SW 1271 (cell line): ENCODE data around the gene HECW1.

Experiments
- DNase-seq, 2 experiments: peaks; one replicate each; lab custom pipeline; 2025; lab: John Stamatoyannopoulos, UW

HECW1 gene

GRCh38 chr7:43363035-43363791 lies 250.8 kb downstream of the HECW1 start:
- DNase-seq: no peak

DNA sequence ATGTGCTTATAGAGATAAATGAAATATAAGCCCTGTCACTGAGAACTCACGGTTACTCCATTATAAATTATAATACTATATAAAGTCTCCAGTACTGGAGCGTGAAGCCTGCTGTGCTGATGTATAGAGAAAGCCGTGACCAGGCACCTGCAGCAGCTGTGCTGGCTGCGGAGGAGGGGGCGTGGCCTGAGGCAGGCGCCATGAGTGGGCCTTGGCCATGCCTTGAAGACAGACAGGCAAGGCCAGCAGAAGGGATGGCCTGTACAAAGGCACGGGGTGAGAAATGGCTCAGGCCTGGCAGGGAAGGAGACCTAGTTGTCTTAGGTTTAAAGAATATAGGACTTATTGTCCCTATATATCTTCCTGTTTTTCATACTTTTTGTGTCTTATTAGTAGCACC lies 251.9 kb downstream of the HECW1 start:
- no peak for DNase-seq

- DNase-seq: no peak
Measured at GRCh38 chr7:43372676-43373355, 260.4 kb downstream of the HECW1 start.

DNA sequence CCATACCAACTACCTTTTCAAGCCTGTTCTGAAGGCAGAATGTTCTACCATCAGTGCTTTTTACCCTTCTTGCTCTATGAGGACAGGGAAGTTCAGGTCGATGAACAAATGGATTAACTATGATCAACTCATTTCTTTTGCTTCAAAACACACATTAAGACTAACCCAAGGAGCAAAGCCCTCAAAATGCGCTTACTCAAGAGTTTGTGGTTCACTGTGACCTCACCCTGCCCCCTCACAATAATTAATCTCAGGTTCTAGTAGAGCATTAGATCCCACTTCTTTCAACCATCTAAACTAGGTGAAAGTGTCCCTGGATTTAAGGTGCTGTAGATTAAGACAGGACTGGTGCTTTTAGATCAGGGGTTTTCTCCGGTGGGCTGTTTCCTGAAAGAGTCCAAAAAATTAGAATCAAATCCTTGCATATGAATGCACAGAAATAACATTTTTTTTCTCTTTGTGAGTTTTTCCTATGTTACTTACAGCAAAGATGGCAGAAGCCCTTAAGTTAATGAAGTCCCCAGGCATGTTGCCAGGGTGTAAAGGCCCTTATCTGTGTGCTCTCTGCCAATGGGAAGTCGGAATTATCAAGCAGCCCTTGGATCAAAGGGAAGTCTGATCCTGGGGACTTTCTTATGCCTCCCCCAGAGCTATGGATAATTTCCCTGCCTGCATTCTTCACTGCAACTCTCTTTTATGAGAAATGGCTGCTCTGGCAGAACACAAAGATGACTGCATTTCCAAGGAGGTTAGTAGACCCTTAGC lies 264.9 kb downstream of the HECW1 start:
- DNase-seq: no peak

DNA sequence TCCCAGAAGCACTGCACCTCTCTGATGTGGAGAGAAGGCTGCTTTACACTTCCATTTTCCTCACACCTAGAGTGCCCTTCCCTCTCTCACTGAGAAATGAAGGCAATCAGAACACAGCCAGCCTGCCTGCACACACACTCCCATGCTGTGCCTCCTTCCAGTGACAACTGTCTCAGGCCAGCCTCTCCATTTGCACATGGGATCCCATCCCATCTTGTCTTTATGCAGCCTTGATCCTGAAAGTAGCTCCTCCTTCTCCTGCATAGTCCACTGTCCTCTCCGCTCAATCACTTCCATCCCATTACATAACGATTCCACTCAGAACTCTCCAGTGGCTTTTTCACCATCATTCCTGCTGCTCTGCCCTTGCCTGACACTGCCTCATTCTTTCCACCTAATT lies 266.8 kb downstream of the HECW1 start:
- no peak for DNase-seq

DNA sequence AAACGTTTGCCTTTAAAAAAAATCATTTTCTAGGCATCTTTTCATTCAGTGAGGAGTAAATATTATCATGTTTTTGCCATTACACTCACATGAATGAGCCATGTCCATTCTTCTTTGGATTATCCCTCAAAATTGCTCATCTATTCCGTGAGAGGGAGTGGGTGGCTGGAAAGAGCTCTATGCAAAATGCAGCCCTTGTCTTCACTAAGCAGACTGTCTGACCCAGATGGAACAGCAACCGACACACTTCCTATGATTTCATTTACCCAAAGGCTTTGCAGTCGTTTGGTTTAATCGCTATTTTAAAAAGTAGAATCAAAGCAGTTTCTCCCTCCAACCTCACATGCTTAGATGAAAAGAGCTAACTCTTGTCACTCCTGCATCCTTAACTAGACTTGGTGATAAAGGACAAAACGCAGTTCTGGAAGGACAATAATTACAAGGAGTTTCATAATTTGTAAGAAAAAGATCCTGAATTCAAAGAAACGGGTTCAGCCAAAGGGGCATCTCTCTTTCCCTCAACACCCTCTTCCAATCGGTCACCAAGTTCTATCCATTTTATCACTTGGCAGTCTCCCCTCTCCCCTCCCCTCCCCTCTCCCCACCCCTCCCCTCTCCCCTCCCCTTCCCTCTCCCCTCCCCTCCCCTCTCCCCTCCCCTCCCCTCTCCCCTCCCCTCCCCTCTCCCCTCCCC lies 272.3 kb downstream of the HECW1 start:
- DNase-seq: no peak

- no peak for DNase-seq
Measured at GRCh38 chr7:43385309-43385680, 272.8 kb downstream of the HECW1 start.

DNA sequence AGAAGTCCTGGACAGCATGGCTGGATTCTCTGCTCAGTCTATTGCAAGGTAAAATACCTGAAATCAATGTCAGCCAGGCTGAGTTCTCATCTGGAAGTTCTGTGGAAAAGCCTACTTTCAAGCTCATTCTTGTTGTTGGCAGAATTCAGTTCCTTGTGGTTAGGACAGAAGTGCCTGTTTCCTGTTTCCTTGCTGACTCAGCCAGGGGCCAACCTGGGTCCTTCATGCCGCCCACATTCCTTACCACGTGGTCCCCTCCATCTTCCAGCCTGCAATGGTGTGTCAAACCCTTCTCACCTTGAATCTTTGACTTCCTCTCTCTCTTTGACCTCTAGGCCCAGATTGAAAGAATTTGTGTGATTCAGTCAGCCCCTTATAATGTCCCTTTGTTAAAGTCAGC lies 273.4 kb downstream of the HECW1 start:
- no peak for DNase-seq

DNA sequence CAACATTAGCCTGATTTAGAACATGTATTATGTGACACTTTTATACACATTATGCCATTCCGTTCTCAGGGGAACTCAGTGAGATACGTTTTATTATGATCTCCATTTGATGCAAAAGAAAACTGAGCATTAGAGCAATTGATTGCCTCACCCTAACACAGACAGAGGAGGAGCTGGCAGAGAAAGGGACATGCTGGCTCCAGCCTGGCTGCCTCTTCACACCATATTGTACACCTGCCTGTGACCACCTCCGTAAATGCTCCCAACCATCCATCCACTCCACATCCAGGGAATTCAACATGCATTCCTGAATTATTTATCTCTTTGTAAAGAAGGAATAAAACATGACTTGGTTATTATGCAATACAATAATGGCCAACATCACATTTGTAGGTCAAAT lies 275.5 kb downstream of the HECW1 start:
- no peak for DNase-seq

DNA sequence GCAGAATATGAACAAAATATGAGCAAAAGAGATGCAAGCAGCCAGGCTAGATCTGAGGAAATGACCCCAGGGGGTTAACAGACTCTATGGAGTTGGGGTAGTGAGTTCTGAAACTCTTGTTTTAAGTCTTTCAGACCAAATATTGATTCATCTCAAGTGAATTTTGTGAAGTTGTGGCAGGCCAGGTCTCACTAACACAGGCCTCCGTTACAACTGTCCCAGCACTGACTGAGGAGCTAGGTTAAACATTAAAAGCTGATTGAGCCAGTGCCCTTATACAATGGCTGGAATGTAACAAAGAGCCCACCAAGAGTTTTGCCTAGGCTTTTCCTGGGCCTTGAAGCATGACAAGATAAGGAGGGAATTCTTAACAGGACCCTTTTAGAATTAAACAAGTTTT lies 278.1 kb downstream of the HECW1 start:
- no peak for DNase-seq

GRCh38 chr7:43391518-43391917 lies 279.1 kb downstream of the HECW1 start:
- DNase-seq: no peak

DNA sequence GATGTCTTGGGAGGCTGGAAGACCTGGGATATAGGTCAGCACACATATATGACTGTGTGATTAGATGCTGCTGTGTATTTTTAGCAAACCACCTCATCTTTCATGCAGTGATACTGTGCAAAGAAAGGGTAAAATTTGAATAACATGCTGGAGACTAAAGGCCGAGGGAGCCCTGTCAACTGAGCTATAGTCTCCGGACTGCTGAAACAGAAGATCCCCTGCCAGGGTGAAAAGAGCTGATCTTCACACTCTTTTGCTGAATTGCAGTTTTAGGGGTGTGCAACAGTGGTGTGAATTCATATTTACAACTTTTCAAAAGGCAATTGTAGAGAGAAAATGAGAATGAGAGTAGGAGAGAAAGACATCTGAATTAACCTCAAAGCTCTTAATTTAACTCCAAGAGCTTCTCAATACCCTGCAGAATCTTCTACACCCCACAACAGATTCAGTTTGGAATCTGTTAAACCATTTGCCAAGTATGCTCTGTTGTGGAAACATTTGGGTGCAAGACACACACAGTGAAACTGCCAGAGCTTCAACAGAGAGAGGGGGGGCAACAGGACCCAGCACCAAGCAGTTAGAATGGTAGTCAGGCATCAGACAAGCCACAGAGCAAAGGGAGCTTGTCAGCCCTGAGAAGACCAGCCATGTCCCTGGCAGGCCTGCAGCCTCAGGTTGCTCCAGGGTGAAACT lies 280.3 kb downstream of the HECW1 start:
- DNase-seq: no peak

- peak in 1 of 2 experiments; percentile 17 for DNase-seq
Measured at GRCh38 chr7:43394441-43395130, 282.1 kb downstream of the HECW1 start.

- no peak for DNase-seq
Measured at GRCh38 chr7:43395351-43395750, 282.9 kb downstream of the HECW1 start.

GRCh38 chr7:43396187-43396740 lies 283.8 kb downstream of the HECW1 start:
- no peak for DNase-seq

GRCh38 chr7:43398831-43399230 lies 286.4 kb downstream of the HECW1 start:
- no peak for DNase-seq

DNA sequence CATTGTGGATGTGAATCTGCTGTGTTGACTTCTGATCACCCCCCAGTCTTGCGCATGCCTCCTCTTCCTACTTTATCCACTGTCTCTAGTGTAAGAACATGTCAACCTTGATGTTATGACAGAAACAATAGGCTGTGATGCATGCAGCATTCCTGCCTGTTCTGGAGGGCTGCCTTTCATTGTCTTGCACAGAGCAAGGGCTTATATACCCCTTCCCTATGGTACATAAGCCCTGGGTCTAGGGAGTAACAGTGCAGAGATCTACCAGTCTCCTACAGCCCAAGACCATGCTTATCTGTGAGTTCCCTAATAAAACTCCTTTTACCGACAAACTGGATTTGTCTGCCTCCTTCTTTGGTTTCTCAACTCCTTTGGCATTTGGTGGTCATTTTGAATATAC lies 293.5 kb downstream of the HECW1 start:
- DNase-seq: no peak

- no peak for DNase-seq
Measured at GRCh38 chr7:43406961-43407360, 294.5 kb downstream of the HECW1 start.

DNA sequence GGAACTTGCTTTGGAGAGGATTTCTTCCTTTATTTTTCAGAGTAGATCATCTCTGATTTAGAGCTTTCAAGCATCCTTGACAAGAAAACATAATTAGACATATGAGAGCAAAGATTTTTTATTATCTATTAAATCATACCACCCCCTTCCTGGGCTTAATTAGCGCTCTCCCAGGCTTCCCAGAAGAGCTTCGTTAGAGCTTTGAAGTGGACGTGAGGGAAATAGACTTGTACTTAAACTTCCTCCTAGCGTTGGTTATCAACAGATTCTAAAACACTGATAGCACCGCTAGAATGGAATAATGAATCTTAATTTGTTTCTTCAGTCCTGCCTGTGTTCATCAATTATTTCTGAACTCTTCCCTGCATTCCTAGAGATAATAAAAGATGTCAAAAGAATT lies 296.5 kb downstream of the HECW1 start:
- DNase-seq: no peak

DNA sequence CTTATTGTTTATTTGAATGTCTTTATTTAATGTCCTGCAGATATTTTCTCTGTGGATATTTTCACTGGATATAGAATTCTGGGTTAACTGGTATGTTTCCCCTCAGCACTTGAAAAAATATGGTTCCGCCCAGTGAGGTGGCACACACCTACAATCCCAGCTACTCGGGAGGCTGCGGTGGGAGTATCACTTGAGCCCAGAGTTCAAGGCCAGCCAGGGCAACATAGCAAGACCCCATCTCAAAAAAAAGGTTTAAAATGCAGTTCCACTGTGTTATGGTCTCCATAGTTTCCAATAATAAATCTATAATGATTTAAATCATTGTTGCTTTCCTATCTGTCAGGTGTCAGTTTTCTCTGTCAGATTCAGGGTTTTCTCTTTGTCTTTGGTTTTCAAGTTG lies 305.0 kb downstream of the HECW1 start:
- no peak for DNase-seq

DNA sequence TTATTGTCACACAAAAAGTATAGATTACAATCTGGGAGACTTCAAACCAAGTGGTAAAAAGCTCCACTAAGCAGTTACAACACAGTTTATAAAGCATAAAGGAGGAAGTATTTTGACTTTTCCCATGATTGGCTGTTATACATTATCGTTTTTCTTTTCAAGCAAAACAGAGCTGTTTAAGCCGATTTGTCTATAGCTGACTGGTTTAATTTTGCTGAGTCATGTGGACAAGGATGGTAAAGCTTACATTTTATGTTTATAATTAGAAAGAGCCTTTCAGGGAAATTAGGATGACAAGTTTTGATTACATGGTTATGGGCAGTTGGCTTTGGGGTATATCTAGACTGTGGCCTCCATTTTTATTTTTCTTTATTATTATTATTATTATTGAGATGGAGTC lies 318.0 kb downstream of the HECW1 start:
- no peak for DNase-seq
